OCI-LY3 (cell line): ENCODE results near the gene IRF2BP1.

Experiments
- CTCF ChIP-seq: fragments of 200-600, 300-600 bp; sonication (generic); IDR thresholded peaks from 2 replicates; pipeline ENCODE4 v1.5.1; 2014; ENCODE audit warnings: antibody characterized with exemption, low read length, low read depth
- EZH2phosphoT487 ChIP-seq: fragments of 200-600 bp; shearing (Covaris generic); IDR thresholded peaks from 2 replicates; pipeline ENCODE4 v1.6.1; 2018; ENCODE audit warnings: antibody characterized with exemption, mixed run types, low read depth

- TF ChIP-seq CTCF (no peak), EZH2phosphoT487 (no peak)
Observed at GRCh38 chr19:45918721-45919120, 32.8 kb upstream of the IRF2BP1 start.
